ENCODE data around the gene DEPP1. TPM values are rescaled to one million over a fixed set of nuclear protein-coding genes. Genes with fewer than 3 reads are reported as not detected.
A peak's percentile ranks its signal among the peaks of the same experiment; 100 is the strongest.

DEPP1 gene
- total and polyA plus RNA-seq, 4 donors, result 10.7 to 79.3 (median 33.5) TPM

DNA sequence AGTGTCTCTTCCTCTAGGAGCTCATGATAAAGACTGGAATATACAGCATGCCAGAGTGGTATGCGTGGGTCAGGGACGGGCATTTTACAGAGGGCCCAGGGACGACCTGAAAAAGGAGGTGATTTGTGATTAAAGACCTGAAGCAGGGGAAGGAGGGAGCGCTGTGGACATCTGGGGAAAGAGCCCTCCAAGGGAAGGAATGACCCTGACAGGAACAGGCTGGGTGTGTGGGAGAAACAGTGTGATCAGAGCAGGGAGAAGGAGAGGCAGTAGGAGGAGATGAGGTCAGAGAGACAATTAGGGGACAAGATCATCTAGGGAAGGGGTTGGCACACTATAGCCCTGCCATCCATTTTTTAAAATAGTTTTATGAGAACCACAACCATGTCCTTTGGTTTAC, 22.4 kb downstream of the DEPP1 start:
- WGBS, result 97% methylated on average over 4 of the region's 4 CpGs
- Histone ChIP-seq H3K9ac (ENCODE audit: low read depth in 1 of 2, low read length in 2 of 2) (no peak overlapping the region), H3K4me1 (ENCODE audit: control insufficient read depth in 4 of 4, insufficient read depth in 4 of 4, low read length in 3 of 4) (peaks cover 10 to 29% (median 17%) of the 10 kb centered on the region in 4 donors), H3K27ac (ENCODE audit: low read depth in 1 of 2, low read length in 2 of 2) (no peak overlapping the region), H3K9me3 (ENCODE audit: control insufficient read depth in 4 of 4, low read length in 3 of 4) (no peaks in the 10 kb centered on the region), H3K27me3 (ENCODE audit: control insufficient read depth in 4 of 4, insufficient read depth in 4 of 4, low read length in 3 of 4) (no peaks in the 10 kb centered on the region), H3K4me3 (ENCODE audit: low read depth in 1 of 3, low read length in 3 of 3) (no peak overlapping the region), H3K36me3 (ENCODE audit: control insufficient read depth in 4 of 4, insufficient read depth in 3 of 4, low read depth in 1 of 4, low read length in 3 of 4) (peaks cover 0 to 3% (median 0%) of the 10 kb centered on the region in 4 donors)
- no peak for DNase-seq (ENCODE audit: low spot score)
- TF ChIP-seq TAF1 (conservative IDR thresholded peaks at IDR 0.05), result no peak
- no peak for TF ChIP-seq NR2F2 (IDR thresholded peaks at IDR 0.05)
- no peak for TF ChIP-seq EGR1 (IDR thresholded peaks at IDR 0.05; ENCODE audit: low read depth in 2 of 2)
- TF ChIP-seq GABPA (IDR thresholded peaks at IDR 0.05 in 1 of 2, conservative IDR thresholded peaks at IDR 0.05 in 1 of 2), result no peak
- no peak for TF ChIP-seq FOXA2 (IDR thresholded peaks at IDR 0.05)

DNA sequence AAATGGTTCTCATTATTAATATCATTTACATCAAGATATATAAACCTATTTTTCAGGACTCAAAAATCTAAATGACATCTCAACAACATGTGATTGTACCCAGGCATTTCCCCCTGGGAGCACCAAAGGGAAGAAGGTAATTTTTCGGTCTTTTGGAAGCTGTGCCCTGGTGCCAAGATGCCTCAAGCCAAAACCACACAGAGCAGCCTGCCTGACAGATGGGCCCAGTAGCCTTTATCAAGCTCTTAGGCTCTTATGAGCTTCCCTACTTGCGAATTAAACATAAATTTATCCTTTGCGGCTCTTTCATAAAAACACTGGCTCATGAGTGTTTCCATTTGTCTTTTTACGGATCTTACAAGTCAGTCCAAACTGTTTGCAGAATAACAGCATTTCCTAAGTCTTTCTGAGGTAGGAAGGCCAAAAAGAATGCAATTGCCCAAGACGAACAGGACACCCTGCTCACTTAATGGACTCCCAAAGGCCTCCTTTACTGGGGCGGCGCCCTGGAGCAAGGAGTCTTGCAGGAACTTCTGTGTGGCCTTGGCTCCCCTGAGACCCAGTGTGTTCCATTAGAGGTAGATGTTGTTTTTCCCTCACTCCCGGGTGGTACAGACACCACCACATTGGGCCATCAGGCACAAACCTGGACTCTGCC, 23.1 kb downstream of the DEPP1 start:
- Histone ChIP-seq H3K4me1 (ENCODE audit: control insufficient read depth in 4 of 4, insufficient read depth in 4 of 4, low read length in 3 of 4) (peaks cover 9 to 22% (median 16%) of the 10 kb centered on the region in 4 donors), H3K36me3 (ENCODE audit: control insufficient read depth in 4 of 4, insufficient read depth in 3 of 4, low read depth in 1 of 4, low read length in 3 of 4) (peaks cover 0 to 3% (median 0%) of the 10 kb centered on the region in 4 donors), H3K27ac (ENCODE audit: low read depth in 1 of 2, low read length in 2 of 2) (no peak overlapping the region), H3K27me3 (ENCODE audit: control insufficient read depth in 4 of 4, insufficient read depth in 4 of 4, low read length in 3 of 4) (no peaks in the 10 kb centered on the region), H3K4me3 (ENCODE audit: low read depth in 1 of 3, low read length in 3 of 3) (no peak overlapping the region), H3K9ac (ENCODE audit: low read depth in 1 of 2, low read length in 2 of 2) (no peak overlapping the region), H3K9me3 (ENCODE audit: control insufficient read depth in 4 of 4, low read length in 3 of 4) (no peaks in the 10 kb centered on the region)
- TF ChIP-seq, protein P1, sequence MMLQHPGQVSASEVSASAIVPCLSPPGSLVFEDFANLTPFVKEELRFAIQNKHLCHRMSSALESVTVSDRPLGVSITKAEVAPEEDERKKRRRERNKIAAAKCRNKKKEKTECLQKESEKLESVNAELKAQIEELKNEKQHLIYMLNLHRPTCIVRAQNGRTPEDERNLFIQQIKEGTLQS (IDR thresholded peaks at IDR 0.05), result no peak
- TF ChIP-seq RAD21 (IDR thresholded peaks at IDR 0.05), result no peak
- TF ChIP-seq, protein P2, sequence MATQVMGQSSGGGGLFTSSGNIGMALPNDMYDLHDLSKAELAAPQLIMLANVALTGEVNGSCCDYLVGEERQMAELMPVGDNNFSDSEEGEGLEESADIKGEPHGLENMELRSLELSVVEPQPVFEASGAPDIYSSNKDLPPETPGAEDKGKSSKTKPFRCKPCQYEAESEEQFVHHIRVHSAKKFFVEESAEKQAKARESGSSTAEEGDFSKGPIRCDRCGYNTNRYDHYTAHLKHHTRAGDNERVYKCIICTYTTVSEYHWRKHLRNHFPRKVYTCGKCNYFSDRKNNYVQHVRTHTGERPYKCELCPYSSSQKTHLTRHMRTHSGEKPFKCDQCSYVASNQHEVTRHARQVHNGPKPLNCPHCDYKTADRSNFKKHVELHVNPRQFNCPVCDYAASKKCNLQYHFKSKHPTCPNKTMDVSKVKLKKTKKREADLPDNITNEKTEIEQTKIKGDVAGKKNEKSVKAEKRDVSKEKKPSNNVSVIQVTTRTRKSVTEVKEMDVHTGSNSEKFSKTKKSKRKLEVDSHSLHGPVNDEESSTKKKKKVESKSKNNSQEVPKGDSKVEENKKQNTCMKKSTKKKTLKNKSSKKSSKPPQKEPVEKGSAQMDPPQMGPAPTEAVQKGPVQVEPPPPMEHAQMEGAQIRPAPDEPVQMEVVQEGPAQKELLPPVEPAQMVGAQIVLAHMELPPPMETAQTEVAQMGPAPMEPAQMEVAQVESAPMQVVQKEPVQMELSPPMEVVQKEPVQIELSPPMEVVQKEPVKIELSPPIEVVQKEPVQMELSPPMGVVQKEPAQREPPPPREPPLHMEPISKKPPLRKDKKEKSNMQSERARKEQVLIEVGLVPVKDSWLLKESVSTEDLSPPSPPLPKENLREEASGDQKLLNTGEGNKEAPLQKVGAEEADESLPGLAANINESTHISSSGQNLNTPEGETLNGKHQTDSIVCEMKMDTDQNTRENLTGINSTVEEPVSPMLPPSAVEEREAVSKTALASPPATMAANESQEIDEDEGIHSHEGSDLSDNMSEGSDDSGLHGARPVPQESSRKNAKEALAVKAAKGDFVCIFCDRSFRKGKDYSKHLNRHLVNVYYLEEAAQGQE (IDR thresholded peaks at IDR 0.05), result no peak
- no peak for TF ChIP-seq EGR1 (IDR thresholded peaks at IDR 0.05; ENCODE audit: low read depth in 2 of 2)
- TF ChIP-seq NR2F2 (IDR thresholded peaks at IDR 0.05), result no peak
- TF ChIP-seq HNF4G (IDR thresholded peaks at IDR 0.05), result no peak
- TF ChIP-seq, protein P3, sequence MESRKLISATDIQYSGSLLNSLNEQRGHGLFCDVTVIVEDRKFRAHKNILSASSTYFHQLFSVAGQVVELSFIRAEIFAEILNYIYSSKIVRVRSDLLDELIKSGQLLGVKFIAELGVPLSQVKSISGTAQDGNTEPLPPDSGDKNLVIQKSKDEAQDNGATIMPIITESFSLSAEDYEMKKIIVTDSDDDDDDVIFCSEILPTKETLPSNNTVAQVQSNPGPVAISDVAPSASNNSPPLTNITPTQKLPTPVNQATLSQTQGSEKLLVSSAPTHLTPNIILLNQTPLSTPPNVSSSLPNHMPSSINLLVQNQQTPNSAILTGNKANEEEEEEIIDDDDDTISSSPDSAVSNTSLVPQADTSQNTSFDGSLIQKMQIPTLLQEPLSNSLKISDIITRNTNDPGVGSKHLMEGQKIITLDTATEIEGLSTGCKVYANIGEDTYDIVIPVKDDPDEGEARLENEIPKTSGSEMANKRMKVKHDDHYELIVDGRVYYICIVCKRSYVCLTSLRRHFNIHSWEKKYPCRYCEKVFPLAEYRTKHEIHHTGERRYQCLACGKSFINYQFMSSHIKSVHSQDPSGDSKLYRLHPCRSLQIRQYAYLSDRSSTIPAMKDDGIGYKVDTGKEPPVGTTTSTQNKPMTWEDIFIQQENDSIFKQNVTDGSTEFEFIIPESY (IDR thresholded peaks at IDR 0.05), result no peak
- TF ChIP-seq, protein P4, sequence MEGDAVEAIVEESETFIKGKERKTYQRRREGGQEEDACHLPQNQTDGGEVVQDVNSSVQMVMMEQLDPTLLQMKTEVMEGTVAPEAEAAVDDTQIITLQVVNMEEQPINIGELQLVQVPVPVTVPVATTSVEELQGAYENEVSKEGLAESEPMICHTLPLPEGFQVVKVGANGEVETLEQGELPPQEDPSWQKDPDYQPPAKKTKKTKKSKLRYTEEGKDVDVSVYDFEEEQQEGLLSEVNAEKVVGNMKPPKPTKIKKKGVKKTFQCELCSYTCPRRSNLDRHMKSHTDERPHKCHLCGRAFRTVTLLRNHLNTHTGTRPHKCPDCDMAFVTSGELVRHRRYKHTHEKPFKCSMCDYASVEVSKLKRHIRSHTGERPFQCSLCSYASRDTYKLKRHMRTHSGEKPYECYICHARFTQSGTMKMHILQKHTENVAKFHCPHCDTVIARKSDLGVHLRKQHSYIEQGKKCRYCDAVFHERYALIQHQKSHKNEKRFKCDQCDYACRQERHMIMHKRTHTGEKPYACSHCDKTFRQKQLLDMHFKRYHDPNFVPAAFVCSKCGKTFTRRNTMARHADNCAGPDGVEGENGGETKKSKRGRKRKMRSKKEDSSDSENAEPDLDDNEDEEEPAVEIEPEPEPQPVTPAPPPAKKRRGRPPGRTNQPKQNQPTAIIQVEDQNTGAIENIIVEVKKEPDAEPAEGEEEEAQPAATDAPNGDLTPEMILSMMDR (IDR thresholded peaks at IDR 0.05; ENCODE audit: low read depth, low read length, missing input control), result no peak
- no peak for TF ChIP-seq FOXA2 (IDR thresholded peaks at IDR 0.05)
- no peak for TF ChIP-seq JUND (IDR thresholded peaks at IDR 0.05)
- TF ChIP-seq, protein P5, sequence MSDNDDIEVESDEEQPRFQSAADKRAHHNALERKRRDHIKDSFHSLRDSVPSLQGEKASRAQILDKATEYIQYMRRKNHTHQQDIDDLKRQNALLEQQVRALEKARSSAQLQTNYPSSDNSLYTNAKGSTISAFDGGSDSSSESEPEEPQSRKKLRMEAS (IDR thresholded peaks at IDR 0.05), result no peak
- no peak for TF ChIP-seq YY1 (IDR thresholded peaks at IDR 0.05)
- no peak for TF ChIP-seq TAF1 (conservative IDR thresholded peaks at IDR 0.05)
- no peak for TF ChIP-seq RXRA (IDR thresholded peaks at IDR 0.05)
- no peak for TF ChIP-seq SP1 (IDR thresholded peaks at IDR 0.05)
- no peak for TF ChIP-seq HNF4A (conservative IDR thresholded peaks at IDR 0.05)
- TF ChIP-seq FOXA1 (IDR thresholded peaks at IDR 0.05), result no peak
- TF ChIP-seq GABPA (IDR thresholded peaks at IDR 0.05 in 1 of 2, conservative IDR thresholded peaks at IDR 0.05 in 1 of 2), result no peak
- 92% methylated on average over 8 of the region's 8 CpGs for WGBS
- DNase-seq (ENCODE audit: low spot score), result peak; percentile 17
